GM19240 (cell line): ENCODE measurements around the gene NHP2.
"Not testable (repeated sequence)": the region's sequence is repeated elsewhere in the genome, so short reads cannot be mapped to it uniquely, and the experiment has no call there.

Experiments
- DNase-seq: peaks from one replicate; pipeline ENCODE4 v3.0.0; 2011; ENCODE audit warnings: low spot score; ENCODE audit not compliant: insufficient read length

NHP2 gene

DNA sequence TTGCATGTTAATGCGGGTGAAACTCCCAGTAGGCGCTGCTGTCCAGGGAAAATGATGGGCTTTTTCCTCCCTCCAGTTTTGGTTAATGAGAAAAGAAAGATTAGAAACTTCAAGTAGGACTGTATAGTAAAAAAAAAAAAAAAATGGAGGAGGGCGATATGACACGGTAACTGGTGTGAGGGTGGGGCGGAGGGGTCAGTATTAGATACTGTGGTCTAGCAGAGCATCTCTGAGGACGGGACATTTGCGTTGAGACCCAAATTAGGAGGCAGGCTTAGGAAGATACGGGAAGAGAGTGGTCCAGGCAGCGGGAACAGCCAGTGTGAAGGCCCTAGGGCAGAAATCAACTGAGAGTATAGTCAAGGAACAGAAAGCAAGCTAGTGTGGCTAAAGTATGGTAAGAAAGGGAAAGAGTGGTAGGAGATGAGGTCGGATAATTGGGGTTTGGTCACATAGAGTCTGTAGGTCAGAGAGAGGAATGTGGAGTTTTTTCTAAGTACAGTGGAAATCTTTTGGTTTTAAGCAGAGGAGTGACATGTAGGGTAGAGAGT, 22.2 kb downstream of the NHP2 start:
- DNase-seq = no peak

DNA sequence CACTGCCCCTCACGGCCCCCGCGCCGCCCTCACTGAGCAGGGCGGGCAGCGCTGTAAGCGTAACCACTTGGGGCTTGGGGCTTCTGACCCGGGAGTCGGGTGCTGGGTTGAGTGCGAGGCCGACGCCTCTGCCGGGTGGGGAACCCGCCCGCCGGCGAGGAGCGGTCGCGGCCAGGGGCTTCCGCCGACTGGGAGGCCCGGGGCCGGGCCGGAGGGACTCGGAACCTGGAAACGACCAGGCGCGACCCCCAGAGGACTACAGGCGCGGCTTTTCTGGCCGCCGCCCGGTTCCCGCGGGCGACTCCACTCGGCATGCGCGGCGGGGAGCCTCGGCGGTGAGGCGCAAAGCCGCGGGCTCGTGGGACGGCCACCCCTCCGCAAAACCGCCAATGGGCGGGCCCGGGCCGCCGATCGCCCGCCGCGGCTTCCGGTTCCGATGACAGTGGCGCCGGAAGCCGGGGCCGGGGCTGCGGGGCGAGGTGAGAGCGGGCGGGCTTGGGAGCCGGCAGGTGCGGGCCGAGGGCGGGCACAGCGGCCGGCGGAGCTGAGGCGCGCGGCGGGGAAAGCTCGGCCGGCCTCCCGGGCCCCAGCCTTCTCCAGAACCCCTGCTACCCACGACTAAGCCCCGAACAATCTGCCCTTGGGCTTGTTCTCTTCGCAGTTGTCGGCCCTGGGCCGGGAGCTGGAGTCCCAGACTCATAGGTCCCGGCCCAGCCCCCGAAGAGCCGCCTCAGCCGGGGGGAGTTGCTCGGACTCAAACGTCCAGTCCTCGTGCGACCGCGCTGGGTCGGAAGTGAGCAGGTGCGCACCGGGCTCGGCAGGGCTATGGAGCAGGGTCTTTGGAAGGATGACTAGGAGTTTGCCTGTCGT, 22.9 kb downstream of the NHP2 start, which contains the start of gene RMND5B:
Gene RMND5B, plus strand, starts transcription at position 439 of the 870 bp plus-strand sequence. CDS start 7,106 bp downstream, outside the sequence.
- peak; percentile 86 for DNase-seq

DNA sequence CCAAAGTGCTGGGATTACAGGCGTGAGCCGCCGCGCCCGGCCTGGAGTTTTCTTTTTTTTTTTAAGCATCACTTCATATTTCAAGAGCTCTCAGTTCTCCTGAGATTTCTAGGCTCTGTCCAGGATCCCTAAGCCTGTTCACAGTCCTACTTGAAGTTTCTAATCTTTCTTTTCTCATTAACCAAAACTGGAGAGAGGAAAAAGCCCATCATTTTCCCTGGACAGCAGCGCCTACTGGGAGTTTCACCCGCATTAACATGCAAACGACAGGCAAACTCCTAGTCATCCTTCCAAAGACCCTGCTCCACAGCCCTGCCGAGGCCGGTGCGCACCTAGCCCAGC, 23.5 kb downstream of the NHP2 start:
- DNase-seq = not testable (repeated sequence)

DNA sequence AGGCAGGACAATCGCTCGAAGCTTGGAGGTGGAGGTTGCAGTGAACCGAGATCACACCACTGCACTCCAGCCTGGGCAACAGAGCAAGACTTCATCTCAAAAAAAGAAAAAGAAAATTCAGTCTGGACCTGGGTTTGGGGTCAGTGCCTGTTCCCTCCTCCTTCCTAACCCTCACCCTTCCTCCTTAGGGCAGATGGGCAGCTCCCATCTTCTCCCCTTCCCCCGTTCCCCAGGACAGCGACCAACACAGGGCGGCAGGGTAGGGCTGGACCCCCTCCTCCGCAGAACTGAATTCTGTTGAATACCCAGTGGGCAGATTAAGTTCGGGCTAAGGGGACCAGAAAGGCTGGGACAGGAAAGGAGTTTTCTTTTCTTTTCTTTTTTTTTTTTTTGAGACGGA, 24.4 kb downstream of the NHP2 start:
- DNase-seq = no peak

DNA sequence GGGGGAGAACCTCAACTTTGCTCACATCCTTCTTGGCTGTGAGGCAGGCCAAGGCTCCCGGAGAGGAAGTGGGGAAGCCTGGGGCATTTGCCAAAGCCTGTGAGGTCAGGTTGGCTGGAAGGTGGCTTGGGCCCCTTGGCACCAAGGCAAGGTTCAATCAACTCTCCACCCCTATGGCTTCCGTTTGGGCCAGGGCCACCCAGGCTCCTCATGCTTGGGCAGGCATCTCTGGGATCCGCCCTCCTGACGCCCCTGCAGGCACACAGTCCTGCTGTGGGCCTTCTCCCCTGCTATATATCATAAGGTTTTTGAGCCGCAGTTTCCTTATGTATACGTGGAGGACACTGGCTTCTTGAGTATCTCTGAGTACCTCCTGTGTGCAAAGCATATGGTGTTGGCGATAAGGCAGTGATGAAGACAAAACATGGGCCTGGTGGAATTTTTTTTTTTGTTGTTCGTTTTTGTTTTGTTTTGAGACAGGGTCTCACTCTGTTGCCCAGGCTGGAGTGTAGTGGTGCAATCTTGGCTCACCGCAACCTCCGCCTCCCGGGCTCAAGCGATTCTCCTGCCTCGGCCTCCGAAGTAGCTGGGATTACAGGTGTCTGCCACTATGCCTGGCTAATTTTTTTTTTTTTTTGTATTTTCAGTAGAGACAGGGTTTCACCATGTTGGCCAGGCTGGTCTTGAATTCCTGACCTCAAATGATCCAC, 26.2 kb downstream of the NHP2 start:
- not testable (repeated sequence) for DNase-seq

DNA sequence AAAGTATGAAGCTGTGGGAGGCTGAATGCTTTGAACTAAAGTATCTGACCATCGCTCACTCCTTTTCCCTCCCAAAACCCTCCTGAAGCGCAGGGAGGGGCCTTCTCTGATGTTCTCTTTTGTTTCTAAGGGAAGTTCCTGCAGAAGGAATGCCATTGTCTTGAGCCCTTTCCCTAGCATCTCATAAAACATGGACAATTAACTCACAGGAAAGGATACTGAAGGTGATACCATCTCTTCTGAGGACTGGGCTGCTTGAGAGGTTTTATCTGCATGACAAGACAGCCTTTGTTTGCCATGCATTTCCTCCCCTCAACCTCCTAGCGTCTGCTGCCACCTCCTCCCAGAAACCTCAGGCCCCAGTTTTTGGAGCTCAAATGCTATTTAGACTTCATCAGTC, 27.1 kb downstream of the NHP2 start:
- no peak for DNase-seq

DNA sequence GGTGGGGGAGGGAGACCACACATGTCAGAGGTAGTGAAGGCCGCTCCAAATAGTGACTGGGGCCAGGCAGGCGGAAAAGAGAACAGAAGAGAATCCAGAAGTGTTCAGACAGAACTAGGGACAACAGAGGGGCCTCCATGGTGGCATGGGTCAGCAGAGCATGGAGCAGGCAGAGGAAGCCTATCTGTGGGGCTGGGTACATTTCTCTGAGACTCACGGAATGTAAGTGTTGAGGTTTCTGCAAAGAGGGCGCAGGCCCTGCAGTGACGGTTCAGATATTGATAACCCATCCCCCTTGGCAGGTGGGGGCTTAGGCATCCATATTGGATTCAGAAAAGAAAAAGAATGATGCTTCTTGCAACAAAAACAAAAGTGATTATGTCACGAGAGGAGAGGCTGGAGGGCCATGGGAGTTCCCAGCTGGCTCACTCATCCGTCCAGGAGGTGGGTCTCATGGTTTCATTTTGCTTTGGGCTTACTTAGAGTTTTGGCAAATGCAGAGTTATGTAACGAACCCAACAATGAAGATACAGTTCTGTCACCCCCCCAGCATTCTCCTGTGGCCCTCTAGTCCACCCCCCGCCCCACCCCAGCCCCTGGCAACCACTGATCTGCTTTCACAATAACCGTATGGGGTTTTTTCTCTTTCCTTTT, 28.3 kb downstream of the NHP2 start:
- no peak for DNase-seq

DNA sequence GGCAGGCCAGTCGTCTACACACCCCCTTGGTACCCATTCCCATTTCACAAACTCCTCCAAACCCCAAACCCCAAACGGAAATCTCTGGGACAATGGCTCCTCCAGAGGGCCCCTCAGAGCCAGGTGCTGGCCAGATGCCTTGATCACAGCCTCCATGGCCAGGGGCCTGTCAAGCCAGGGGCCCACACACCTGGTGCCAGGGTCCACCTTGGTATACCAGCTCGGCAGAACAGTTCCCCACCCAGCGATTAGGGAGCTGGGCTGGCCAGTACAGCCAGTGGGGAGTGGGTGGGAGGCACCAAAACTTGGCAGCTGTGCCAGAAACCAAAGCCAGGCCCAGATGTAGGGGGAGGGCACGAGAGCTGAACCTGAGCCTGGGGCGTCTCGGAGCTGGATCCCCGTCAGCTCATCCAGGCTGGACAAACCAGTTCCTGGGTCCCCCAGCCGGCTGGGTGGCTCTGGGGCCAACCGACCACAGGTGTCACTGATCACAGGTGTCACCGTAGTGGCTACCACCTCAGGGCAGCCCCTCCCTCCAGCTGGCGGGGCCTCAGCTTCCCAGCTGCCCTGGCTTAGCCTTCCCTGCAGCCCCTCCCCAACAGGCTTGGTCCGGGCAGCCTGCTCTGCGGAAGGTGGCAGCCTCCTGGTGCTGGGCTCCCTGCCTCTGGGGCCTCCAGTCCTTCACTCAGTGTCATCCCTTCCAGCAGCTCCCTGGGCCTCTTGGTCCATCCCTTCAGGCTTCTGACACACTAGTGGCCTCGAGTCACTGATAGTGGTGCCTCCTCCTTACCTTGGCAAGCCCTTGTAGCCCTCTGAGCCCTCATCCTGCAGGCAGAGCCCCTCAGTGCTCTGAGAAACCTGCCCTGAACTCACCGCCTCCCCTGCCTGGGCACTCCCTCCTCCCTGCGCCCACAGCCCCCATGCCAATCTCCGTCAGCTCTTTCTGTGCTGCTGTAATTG, 29.4 kb downstream of the NHP2 start:
- no peak for DNase-seq

DNA sequence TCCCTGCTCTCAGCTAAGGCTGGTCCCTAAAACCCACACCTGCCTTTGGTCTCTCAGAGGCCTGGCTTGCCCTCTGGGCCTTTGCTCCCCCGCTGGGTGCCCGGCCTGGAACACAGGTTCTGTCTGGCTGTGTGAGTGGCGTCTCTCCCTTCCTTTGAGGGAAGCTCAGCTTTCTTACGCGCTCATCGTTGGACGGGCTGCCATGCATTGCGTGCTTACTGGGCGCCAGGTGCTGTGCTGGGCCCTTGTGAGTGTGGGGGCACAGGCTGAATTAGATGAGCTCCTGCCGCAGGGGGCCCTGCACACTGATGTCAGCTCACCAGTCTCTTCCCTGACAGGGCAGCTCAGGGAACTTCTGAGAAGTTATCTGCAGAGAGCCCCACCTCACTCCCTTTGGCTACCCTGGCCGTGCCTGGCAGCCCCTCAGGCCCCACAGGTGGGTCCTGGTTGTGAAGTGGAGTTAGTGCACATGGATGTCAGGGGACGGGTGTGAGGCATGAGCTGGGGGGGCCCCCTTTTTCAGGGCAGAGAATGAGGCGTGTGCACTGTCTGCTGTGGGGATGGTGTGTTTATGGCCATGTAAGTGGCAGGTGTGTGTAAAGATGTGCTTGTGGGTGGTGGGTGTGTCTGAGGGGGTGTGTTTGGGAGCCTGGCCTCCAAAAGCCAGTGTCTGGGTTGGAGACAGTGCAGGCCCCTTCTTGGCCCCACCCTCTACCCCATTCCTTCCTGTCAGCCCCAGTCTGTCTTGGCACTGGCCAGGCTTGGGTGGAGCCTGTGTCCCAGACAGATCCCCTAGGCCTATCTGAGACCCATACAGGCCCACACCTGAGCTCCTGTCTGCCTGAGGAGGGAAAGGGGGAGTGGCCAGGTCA, 30.4 kb downstream of the NHP2 start:
- DNase-seq = no peak

DNA sequence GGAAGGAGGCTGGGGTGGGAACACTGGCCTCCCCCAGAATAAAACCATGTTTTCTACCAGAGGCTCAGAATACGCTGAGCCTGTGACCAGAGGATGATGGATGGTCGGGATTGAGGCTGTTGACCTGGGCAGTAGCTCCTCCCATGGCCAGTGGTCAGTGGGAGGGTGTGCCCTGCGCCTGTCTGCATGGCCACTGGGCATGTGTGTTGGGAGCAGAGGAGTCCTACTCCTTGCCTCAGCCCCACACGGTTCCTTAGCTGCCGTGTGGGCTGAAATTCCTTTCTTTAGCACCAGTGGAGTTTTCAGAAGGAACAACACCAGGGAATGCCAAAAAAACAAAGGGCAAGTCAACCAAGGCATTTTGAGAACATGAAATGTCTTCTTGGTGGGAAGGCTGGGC, 31.3 kb downstream of the NHP2 start:
- DNase-seq = no peak

DNA sequence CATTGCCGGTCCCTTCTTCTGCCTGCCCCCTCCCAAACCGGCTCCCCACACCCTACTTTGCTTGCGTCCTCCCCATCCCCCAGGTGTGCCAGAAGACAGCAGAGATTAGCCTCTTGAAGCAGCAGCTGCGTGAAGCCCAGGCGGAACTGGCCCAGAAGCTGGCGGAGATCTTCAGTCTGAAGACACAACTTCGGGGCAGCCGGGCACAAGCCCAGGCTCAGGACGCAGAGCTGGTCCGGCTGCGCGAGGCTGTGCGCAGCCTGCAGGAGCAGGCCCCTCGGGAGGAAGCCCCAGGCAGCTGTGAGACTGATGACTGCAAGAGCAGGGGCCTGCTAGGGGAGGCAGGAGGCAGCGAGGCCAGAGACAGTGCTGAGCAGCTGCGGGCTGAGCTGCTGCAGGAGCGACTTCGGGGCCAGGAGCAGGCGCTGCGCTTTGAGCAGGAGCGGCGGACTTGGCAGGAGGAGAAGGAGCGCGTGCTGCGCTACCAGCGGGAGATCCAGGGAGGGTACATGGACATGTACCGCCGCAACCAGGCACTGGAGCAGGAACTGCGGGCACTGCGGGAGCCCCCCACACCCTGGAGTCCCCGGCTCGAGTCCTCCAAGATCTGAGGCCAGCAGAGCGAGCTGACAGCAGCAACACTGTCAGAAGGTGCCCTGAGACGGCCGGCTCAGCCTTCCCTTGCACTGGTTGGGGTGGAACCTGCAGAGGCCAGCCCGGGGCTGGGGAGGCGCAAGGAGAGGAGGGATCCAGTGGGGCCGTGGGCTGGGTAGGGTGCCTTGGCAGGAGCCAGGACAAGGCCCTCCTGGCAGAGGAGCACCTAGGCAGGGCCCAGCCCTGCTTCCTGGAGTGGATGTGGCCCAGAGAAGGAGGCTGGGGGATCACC, 32.1 kb downstream of the NHP2 start:
- no peak for DNase-seq

DNA sequence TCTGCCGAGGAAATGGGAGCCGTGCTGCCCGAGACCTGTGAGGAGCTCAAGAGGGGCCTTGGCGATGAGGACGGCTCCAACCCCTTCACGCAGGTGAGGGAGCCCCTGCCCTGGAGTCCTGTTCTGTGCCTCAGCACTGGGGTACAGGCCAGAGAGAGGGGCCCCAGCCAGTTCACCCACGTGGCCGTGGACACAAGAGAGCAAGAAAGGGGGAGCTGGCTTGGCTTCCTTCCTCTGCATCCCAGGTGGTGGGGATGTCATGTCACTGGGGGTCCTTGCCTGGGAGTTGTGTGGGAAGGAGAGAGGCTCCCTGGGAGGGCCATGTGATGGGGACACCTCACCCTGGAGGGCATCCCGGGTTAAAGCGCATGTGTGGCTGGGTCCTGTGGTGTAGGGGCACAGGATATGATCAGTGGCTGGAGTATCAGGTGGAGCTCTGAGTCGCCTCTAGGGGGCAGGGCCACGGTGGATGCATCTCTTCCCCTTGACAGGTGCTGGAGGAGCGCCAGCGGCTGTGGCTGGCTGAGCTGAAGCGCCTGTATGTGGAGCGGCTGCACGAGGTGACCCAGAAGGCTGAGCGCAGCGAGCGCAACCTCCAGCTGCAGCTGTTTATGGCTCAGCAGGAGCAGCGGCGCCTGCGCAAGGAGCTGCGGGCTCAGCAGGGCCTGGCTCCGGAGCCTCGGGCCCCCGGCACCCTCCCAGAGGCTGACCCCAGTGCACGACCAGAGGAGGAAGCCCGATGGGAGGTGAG, 32.9 kb downstream of the NHP2 start:
- DNase-seq = peak; percentile 73

DNA sequence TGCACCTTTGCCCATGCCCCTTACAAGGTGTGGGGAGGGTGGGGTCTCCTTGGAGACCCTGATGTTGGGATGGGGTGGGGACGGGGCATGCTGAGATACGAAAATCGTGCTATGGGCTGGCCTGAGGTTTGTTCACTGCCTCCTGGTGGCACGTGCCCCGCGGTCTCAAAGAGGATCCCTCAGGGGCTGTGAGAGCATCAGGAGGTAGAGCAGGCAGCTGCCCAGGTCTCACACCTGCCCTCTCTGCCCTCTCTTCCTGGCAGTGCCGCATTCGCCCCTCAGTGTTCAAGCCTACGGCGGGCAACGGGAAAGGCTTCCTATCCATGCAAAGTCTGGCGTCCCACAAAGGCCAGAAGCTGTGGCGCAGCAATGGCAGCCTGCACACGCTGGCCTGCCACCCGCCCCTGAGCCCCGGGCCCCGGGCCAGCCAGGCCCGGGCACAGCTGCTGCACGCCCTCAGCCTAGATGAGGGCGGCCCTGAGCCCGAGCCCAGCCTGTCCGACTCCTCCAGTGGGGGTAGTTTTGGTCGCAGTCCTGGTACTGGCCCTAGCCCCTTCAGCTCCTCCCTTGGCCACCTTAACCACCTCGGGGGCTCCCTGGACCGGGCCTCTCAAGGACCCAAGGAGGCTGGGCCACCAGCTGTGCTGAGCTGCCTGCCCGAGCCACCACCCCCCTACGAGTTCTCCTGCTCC, 33.6 kb downstream of the NHP2 start:
- DNase-seq = no peak

DNA sequence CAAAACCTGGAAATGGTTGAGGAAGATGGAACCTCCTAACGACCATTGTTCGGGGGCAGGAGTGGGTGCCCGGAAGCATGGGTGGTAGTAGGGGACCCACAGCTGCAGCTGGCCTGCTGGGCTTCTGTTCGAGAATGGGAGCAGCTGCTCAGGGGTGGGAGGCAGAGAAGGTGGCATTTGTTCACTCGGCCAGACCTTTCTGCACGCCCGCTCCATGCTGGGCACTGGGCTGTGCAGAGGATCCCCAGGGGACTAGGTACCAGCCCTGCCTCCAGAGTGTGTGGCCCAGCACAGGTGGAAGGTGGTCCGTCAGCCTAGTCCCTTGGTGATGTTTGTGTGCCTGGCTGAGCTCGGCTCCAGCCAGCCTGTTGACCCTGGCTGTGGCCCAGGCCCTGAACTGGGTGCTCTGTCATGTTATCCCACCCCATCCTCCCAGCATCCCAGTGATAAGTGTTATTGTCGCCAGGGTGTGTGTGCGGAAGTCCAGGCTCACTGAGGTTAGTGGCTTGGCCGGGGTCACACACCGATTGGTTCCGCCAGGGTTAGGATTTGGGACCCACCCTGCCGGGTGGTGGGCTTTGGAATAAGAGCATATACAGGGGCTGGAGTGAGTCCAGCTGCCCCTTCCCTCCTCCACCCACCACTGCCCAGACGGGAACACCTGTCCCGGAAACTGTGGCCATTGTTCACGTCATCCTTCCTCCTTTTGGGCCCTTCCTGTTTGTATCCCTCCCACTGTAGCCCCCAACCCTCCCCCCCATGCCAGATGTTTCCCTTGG, 35.6 kb downstream of the NHP2 start:
- no peak for DNase-seq

DNA sequence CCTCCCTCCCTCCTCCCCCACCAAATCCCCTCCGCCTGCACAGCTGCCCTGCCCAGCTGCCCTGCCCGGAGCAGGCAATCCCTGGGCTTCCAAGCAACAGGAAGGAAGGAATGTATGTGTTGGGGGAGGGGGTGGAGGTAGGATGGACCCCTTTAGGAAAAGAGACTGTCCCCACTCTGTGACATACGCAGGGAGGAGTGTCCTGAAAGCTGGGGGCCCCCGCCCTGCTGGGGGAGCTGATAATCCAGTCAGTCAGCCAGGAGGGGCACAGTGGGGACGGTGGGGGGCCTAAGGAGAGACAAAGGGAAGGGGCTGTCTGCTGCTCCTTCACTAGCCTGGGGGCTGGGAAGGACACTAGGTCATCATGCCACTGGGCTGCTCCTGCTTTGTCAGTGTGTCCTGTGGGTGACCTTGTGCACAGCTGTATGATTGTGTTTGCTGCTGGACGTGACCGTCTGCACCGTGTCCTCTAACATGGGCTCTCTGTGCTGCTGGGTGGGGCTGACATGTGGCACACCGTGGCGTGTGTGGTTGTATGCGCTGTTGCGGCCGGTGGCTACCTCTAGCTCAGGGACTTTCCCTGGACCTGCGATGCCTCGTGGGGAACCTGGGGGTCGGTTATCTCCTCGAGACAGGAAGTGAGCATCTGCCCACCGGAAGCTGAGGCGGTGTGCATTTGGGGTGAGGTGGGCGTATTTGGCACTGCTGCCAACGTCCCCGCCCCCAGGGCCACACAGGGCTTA, 37.4 kb downstream of the NHP2 start:
- no peak for DNase-seq

DNA sequence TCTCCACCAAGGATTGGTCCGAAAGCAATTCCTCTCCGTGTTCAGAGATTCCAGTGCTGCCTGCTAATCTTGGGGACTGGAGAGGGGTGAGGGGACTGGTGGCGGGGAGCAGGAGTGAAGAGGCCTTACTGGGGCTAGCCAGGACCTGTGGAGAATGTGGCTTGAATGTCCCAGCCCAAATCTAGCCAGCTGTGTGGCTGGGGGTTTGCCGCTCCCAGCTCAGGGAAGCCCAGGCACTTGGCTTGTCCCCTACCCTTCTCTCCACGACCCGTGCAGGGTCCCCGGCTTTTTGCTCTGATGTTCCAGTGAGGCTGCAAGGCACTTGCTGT, 37.9 kb downstream of the NHP2 start:
- no peak for DNase-seq
